ENCODE results near the gene CASTOR2. TPM values are rescaled to one million over a fixed set of nuclear protein-coding genes. Genes with fewer than 3 reads are reported as not detected.
"Not testable (repeated sequence)": the region's sequence is repeated elsewhere in the genome, so short reads cannot be mapped to it uniquely, and the experiment has no call there.

Gene CASTOR2
- total RNA-seq, 1 donor from 2014 or later = 29.0 TPM

DNA sequence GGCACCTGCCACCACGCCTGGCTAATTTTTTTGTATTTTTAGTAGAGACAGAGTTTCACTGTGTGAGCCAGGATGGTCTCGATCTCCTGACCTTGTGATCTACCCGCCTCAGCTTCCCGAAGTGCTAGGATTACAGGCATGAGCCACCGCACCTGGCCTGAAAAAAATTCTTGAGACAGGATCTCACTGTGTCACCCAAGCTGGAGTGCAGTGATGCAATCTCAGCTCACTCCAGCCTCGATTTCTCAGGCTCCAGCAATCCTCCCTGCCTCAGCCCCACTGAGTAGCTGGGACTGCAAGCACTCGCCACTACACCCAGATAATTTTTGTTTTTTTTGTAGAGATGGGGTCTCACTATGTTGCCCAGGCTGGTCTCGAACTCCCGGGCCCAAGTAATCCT lies 13.0 kb downstream of the CASTOR2 start:
- intact Hi-C loops (cut with micrococcal nuclease); ATAC-seq; DNase-seq: not testable (repeated sequence)

DNA sequence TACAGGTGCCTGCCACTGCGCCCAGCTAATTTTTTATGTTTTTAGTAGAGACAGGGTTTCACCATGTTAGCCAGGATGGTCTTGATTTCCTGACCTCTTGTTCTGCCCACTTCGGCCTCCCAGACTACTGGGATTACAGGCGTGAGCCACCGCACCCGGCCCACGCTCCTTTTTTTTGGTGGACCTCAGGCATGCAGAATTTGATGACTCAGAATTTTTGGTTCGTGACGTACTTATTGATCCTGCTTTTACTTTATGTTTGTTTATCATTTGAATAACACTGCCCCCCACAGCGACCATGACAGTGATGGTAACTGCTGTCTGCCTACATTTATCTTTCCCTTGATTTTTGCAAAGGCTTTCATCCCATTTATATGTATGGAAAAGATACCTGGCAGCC lies 23.9 kb downstream of the CASTOR2 start:
- DNase-seq; ATAC-seq; intact Hi-C loops (cut with micrococcal nuclease): not testable (repeated sequence)

DNA sequence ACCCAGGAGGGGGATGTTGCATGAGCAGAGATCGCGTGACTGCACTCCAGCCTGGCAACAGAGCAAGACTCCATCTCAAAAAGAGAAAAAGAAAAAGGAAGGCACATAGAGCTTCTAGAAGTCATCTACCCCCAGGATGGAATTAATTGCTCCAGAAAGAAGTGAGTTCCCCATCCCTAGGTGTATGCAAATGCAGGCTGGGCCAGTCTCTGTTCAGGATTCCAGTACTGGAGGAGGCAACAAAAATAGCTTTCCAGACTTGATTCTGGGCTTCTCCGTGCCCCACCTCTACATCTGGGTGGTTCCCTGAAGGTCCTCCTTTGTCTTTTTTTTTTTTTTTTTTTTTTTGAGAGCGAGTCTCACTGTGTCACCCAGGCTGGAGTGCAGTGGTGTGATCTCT lies 28.6 kb downstream of the CASTOR2 start:
- intact Hi-C loops (cut with micrococcal nuclease) = no loop called here
- ATAC-seq (no peak), DNase-seq (no peak)

- DNase-seq; intact Hi-C loops (cut with micrococcal nuclease): not testable (repeated sequence)
- peak; percentile 2 for ATAC-seq
These were observed 30.5 kb downstream of the CASTOR2 start for GRCh38 chr7:74994869-74995543.

- DNase-seq; intact Hi-C loops (cut with micrococcal nuclease): not testable (repeated sequence)
- peak; percentile 7 for ATAC-seq
These were observed 31.9 kb downstream of the CASTOR2 start for GRCh38 chr7:74996361-74996760.

- ATAC-seq (peak; percentile 84), DNase-seq (peak; percentile 74)
- intact Hi-C loops (cut with micrococcal nuclease) = not testable (repeated sequence)
These were observed 33.3 kb downstream of the CASTOR2 start for GRCh38 chr7:74997811-74998210.

DNA sequence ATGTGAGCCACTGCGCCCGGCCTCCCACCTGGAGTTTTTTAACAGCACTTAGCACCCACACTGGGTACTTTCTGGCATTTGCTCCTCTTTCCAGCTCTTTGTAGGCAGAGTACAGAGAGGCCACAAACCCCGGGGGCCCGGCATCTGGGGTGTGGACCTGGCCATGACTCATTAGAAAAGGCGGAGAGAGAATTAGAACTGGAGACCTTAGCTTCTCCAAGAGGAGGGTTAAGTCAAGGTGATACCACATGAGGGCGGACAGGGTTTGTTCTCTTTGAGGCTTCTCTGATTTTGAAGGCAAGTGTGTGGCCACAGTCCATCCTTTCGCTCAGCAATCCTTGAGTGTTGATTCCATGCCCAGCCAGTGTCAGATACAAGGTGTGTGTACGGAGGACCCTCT lies 36.9 kb downstream of the CASTOR2 start:
- ATAC-seq; DNase-seq; intact Hi-C loops (cut with micrococcal nuclease): not testable (repeated sequence)

- no peak for ATAC-seq
- intact Hi-C loops (cut with micrococcal nuclease) = no loop called here
- DNase-seq = no peak
These were observed 45.5 kb downstream of the CASTOR2 start for GRCh38 chr7:75010036-75010435.

- ATAC-seq (no peak), DNase-seq (no peak)
- intact Hi-C loops (cut with micrococcal nuclease) = no loop called here
These were observed 53.3 kb downstream of the CASTOR2 start for GRCh38 chr7:75017832-75018231.

DNA sequence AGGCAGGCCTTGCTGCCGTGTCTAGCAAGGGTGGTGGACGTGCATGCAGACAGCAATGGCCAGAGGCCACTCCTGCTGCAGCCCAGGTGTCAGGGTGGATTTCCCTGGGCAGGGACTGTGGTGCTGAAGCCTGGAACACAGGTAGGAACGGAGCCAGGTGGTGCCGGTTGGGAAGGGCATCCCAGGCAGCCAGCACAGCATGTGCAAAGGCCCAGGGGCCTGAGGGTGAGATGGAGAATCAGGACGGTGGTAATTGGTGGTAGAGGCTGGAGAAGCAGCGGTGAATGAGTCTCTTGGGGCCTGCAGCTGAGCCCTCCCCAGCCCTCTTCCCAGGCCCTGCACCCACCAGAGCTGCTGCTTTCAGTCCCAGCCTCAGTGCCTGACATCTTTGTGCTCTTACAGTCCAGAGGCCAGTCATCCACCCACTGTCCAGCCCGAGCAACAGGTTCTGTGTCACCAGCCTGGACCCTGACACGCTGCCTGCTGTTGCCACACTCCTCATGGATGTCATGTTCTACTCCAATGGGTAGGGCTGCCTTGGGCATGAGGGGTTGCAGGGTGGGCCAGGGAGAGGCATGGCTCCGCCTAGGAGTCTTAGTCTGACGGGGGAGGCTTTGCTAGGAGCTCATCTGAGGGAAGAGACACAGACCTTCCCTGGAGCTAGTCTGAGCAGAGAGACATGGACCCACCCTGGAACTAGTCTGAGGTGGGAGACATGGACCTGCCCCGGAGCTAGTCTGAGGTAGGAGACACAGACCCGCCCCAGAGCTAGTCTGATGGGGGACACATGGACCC lies 54.3 kb downstream of the CASTOR2 start:
- intact Hi-C loops (cut with micrococcal nuclease) = no loop called here
- DNase-seq (no peak), ATAC-seq (no peak)

- ATAC-seq = no peak
- no peak for DNase-seq
- intact Hi-C loops (cut with micrococcal nuclease) = no loop called here
These were observed 55.3 kb downstream of the CASTOR2 start for GRCh38 chr7:75019800-75020199.

GRCh38 chr7:75024922-75025321 lies 60.4 kb downstream of the CASTOR2 start:
- DNase-seq (no peak), ATAC-seq (no peak)
- intact Hi-C loops (cut with micrococcal nuclease) = no loop called here

GRCh38 chr7:75028299-75028698 lies 63.8 kb downstream of the CASTOR2 start:
- intact Hi-C loops (cut with micrococcal nuclease) = no loop called here
- no peak for ATAC-seq
- DNase-seq = no peak

GRCh38 chr7:75033064-75033463 lies 68.6 kb downstream of the CASTOR2 start:
- ATAC-seq (no peak), DNase-seq (no peak)
- intact Hi-C loops (cut with micrococcal nuclease) = no loop called here

DNA sequence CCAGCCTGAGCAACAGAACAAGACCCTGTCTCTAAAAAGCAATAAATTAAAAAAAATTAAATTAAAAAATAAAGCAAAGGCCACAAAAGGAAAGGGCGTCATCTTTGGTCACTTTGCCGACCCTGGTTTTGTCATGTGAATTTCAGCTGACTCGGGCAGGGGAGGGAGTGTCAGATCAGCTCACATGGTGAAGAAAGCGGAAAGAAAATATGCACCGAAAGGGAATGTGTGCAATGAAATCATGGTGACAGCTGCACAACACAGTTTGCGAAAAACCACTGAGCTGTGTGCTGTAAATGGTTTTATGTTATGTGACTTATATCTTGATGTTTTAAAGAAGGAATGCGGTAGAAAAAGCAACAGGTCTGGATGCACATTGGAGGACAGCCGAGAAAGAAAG lies 69.3 kb downstream of the CASTOR2 start:
- ATAC-seq (no peak), DNase-seq (no peak)
- intact Hi-C loops (cut with micrococcal nuclease) = no loop called here

DNA sequence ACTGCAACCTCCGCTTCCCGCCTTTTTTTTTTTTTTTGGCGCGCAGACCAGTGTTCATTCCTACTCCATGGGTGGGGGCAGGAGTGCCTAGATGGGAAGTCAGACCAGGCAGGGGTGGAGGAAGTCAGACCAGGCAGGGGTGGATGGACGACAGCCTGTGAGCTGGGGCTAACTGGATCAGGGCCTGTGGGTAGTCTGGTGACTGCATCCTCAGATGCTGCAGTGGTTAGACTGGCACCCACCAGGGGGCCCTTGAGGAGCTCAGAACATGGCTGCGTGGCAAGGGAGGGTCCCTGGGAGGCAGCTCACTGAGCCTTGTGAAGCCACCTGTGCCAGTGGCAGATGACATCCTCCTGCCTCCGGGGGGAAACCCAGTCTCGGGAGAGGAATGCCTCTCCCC lies 74.0 kb downstream of the CASTOR2 start:
- DNase-seq (no peak), ATAC-seq (no peak)
- intact Hi-C loops (cut with micrococcal nuclease) = no loop called here

DNA sequence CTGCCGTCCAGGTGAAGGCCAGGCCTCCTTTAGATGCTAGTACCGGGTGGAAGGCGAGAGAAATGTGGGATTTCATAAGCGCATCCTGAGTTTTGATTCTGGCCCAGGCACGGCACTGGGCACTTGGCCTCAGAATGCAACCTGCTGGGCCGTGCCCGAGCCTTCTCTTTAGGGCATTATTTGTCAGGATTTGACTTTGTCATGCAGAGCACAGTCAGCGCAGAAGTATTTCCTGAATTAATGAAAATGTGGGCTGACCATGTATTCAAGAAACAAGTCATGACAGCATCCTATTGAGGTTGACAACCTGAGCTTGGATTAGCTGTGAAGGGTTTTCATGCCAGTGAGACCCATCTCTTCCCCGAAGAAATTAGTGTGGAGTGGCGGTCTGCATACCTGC lies 74.7 kb downstream of the CASTOR2 start:
- no peak for DNase-seq
- intact Hi-C loops (cut with micrococcal nuclease) = no loop called here
- no peak for ATAC-seq

GRCh38 chr7:75039709-75040108 lies 75.2 kb downstream of the CASTOR2 start:
- no peak for ATAC-seq
- intact Hi-C loops (cut with micrococcal nuclease) = no loop called here
- no peak for DNase-seq

- no peak for ATAC-seq
- DNase-seq = no peak
- intact Hi-C loops (cut with micrococcal nuclease) = no loop called here
These were observed 76.0 kb downstream of the CASTOR2 start for GRCh38 chr7:75040512-75040911.

DNA sequence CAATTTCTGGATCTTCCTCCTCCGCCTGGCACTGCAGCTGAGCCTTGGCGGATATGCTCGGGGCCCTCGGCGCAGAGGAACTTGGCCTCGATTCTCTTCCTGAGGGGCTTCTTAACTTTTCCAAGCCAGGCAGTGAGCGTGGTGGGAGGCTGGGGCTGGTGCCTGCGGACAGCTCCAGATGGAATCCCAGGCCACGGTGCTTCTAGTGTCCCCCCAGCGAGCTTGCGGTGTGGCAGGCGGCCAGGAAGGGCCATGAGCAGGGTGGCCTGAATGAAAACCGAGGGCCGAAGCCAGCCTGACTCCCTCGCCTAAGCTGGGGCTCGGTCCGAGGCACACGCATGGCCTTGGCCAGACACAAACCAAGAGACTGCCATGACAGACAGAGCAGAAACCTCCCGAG lies 77.8 kb downstream of the CASTOR2 start:
- intact Hi-C loops (cut with micrococcal nuclease) = no loop called here
- DNase-seq (no peak), ATAC-seq (no peak)
